ENCODE data around the gene ZNF33A.

The ZNF33A gene

DNA sequence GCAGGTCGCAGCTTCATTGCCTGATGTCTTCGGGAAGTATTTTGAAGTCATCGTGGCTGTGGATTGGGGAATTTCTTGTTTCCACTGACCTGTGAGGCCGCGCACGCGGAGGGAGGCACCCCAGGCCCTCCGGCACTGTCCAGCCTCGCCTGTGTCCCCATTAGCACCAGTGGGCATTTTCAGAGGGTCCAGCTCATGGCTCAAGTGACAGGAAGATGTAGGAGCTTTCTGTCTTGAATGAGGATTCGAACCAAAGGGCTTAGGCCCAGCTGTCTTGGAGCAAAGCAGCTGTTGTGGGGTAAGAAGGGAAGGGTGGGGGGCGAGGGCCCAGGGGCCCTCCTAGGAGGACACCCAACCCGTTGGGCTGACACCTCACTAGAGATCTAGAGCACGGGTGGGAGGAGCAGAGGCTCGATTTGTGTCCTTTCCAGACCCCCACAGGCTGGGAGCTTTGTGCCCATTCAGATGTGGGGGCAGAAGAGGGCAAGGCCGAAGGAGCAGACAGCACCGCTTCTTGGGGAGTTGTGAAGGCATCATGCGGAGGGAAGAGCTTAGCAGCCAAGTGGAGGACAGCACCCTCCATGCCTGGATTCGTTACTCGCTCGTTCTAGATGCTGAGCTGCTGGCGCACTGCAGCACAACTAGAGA, 84.6 kb downstream of the ZNF33A start:
- Histone ChIP-seq H3K9me3 (peaks cover 0 to 11% (median 3%) of the 10 kb centered on the region in 3 donors), H3K4me3 (peak overlapping the region; percentile 81 to 89), H3K36me3 (peaks cover 45 to 48% (median 46%) of the 10 kb centered on the region in 3 donors), H3K4me1 (peaks cover 0 to 14% (median 6%) of the 10 kb centered on the region in 4 donors), H3K27me3 (no peaks in the 10 kb centered on the region), H3K27ac (peak overlapping the region; percentile 88 to 92)
- TF ChIP-seq, protein P1, sequence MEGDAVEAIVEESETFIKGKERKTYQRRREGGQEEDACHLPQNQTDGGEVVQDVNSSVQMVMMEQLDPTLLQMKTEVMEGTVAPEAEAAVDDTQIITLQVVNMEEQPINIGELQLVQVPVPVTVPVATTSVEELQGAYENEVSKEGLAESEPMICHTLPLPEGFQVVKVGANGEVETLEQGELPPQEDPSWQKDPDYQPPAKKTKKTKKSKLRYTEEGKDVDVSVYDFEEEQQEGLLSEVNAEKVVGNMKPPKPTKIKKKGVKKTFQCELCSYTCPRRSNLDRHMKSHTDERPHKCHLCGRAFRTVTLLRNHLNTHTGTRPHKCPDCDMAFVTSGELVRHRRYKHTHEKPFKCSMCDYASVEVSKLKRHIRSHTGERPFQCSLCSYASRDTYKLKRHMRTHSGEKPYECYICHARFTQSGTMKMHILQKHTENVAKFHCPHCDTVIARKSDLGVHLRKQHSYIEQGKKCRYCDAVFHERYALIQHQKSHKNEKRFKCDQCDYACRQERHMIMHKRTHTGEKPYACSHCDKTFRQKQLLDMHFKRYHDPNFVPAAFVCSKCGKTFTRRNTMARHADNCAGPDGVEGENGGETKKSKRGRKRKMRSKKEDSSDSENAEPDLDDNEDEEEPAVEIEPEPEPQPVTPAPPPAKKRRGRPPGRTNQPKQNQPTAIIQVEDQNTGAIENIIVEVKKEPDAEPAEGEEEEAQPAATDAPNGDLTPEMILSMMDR (IDR thresholded peaks at IDR 0.05): no peak
- intact Hi-C loops (cut with DNase I; ENCODE audit: low total_unique reads): loop anchor here (1.0 to 10.0 kb wide), 3 partner anchors 84 to 240 kb away; partner anchors contain the start of genes ZNF248, ZNF25 and ZNF33A
- DNase-seq: no peak

- intact Hi-C loops (cut with DNase I; ENCODE audit: low total_unique reads): no loop called here
- no peak for DNase-seq
- Histone ChIP-seq H3K4me1 (no peaks in the 10 kb centered on the region), H3K36me3 (peaks cover 84 to 96% (median 92%) of the 10 kb centered on the region in 3 donors), H3K27me3 (no peaks in the 10 kb centered on the region), H3K27ac (no peak overlapping the region), H3K9me3 (peaks cover 8 to 88% (median 53%) of the 10 kb centered on the region in 3 donors), H3K4me3 (no peak overlapping the region)
- TF ChIP-seq, protein P1 (IDR thresholded peaks at IDR 0.05): no peak
Observed at GRCh38 chr10:38102880-38103279, 92.4 kb downstream of the ZNF33A start.

DNA sequence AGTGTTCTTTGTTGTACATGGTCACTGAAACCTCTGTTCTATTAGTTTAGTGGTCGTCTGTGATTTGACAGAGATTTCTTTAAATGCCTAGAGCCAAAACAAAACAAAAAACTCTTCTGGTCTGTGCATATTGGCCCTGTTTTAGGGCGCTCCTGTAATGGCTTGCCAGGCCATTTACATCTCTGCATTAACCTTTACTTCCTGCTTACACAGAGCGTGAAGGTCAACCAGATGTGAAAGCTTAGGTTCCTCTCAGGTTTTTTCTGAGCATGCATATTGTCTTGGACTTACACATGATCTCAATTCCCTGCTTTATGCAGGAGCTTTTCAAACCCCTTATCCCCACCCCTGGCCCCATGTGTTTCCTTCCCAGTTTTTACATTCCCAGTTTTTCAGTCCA, 93.3 kb downstream of the ZNF33A start:
- no peaks in the 10 kb centered on the region for H3K4me1 ChIP-seq
- no peak for DNase-seq
- intact Hi-C loops (cut with DNase I; ENCODE audit: low total_unique reads): no loop called here
- TF ChIP-seq, protein P1 (IDR thresholded peaks at IDR 0.05): no peak
- peaks cover 9 to 97% (median 53%) of the 10 kb centered on the region in 3 donors for H3K9me3 ChIP-seq
- H3K27me3 ChIP-seq: no peaks in the 10 kb centered on the region
- no peak overlapping the region for H3K27ac ChIP-seq
- H3K4me3 ChIP-seq: no peak overlapping the region
- H3K36me3 ChIP-seq: peaks cover 75 to 94% (median 86%) of the 10 kb centered on the region in 3 donors

DNA sequence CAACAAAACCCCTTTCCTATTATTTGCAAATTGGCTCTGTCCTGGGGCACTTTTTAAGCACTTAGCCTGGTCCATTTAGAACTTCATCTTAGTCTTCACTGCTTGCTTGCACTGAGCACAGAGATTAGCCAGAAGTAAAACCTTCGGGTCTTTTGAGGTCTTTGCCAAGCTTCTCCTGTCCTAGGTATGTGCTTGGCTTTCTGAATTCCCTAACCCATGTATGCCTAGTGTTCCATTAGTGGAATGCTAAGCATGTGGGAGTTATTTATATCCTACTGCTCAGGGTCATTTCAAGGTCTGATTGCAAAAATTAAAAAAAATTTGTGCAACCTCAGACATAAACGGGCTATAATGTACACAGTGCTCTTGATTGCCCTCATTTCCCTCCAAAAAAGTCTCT, 101.7 kb downstream of the ZNF33A start:
- TF ChIP-seq, protein P1 (IDR thresholded peaks at IDR 0.05): no peak
- Histone ChIP-seq H3K27ac (no peak overlapping the region), H3K4me1 (no peaks in the 10 kb centered on the region), H3K4me3 (no peak overlapping the region), H3K9me3 (peaks cover 13 to 99% (median 68%) of the 10 kb centered on the region in 3 donors), H3K36me3 (peaks cover 45 to 76% (median 75%) of the 10 kb centered on the region in 3 donors), H3K27me3 (no peaks in the 10 kb centered on the region)
- DNase-seq: no peak
- intact Hi-C loops (cut with DNase I; ENCODE audit: low total_unique reads): no loop called here

Measured in tibial artery (tissue), 4 donors.